Smooth muscle cell (in vitro differentiated cells): ENCODE data around the gene ELFN2. TPM values are rescaled to one million over a fixed set of nuclear protein-coding genes. Genes with fewer than 3 reads are reported as not detected.

Experiments
- DNase-seq: peaks from one replicate; lab custom pipeline; 2025; ENCODE audit not compliant: unreplicated experiment; lab: John Stamatoyannopoulos, UW
- H2AFZ ChIP-seq: fragments of 200-600 bp; sonication (generic); 2 replicates; pipeline ENCODE4 v1.6.0; 2016; ENCODE audit warnings: antibody characterized with exemption, low read depth, mild to moderate bottlenecking
- H3F3A ChIP-seq: fragments of 200-600 bp; sonication (generic); 2 replicates; pipeline ENCODE4 v1.6.0; 2017; ENCODE audit warnings: antibody characterized with exemption, low read depth
- H3K27ac ChIP-seq: fragments of 200-600 bp; sonication (generic); 2 replicates; pipeline ENCODE4 v1.5.1; 2016; ENCODE audit warnings: low read depth, mild to moderate bottlenecking
- H3K27me3 ChIP-seq: fragments of 200-600 bp; sonication (generic); 2 replicates; pipeline ENCODE4 v1.6.1; 2016; ENCODE audit warnings: low read depth, mild to moderate bottlenecking
- H3K36me3 ChIP-seq: fragments of 200-600 bp; sonication (generic); 2 replicates; pipeline ENCODE4 v1.5.1; 2016; ENCODE audit warnings: low read depth
- H3K4me1 ChIP-seq: fragments of 200-600 bp; sonication (generic); 2 replicates; pipeline ENCODE4 v1.5.1; 2016; ENCODE audit warnings: low read depth
- H3K4me2 ChIP-seq: fragments of 200-600 bp; sonication (generic); 2 replicates; pipeline ENCODE4 v1.6.0; 2016; ENCODE audit warnings: mild to moderate bottlenecking
- H3K4me3 ChIP-seq: fragments of 200-600 bp; sonication (generic); 2 replicates; pipeline ENCODE4 v1.5.1; 2016; ENCODE audit warnings: mild to moderate bottlenecking
- H3K79me2 ChIP-seq: fragments of 200-600 bp; sonication (generic); 2 replicates; pipeline ENCODE4 v1.6.0; 2016; ENCODE audit warnings: low read depth, mild to moderate bottlenecking
- H3K9ac ChIP-seq: fragments of 200-600 bp; sonication (generic); 2 replicates; pipeline ENCODE4 v1.6.0; 2016; ENCODE audit warnings: low read depth
- H3K9me3 ChIP-seq: fragments of 200-600 bp; sonication (generic); replicated peaks from 2 replicates; pipeline ENCODE4 v1.5.1; 2016; ENCODE audit warnings: low read depth
- H4K20me1 ChIP-seq: fragments of 200-600 bp; sonication (generic); 2 replicates; pipeline ENCODE4 v1.6.0; 2016; ENCODE audit warnings: low read depth
- WGBS: methylation state at CpG from one replicate; pipeline ENCODE4 v1.1.7; 2016; ENCODE audit warnings: low lambda C conversion rate; 5-methylcytosine and 5-hydroxymethylcytosine counted together
- polyA plus RNA-seq: library from polyadenylated mRNA; unstranded; fragments of >200 nt; fragmentation: Nextera tagmentation; extraction: Ambion mirVana; gene quantifications from 2 replicates; pipeline ENCODE4 v1.2.1, GENCODE V29; 2016
- total RNA-seq: library from RNA; depleted of rRNA; stranded (reverse); fragments of >200 nt; gene quantifications from 2 replicates; pipeline ENCODE4 v1.2.3, GENCODE V29; 2014
- TF ChIP-seq, protein P1 (sequence below): fragments of 200-600 bp; sonication (generic); IDR thresholded peaks from 2 replicates; pipeline ENCODE4 v1.5.1; 2017; ENCODE audit warnings: borderline replicate concordance, mild to moderate bottlenecking, antibody characterized with exemption; ENCODE audit not compliant: insufficient read depth, poor library complexity, severe bottlenecking

ELFN2 gene
- total and polyA plus RNA-seq, 2 experiments from 2014 or later = 0.63 to 1.3 TPM

GRCh38 chr22:37409031-37409430 is 18.2 kb downstream of the ELFN2 start:
- Histone ChIP-seq H3F3A (no peaks in the 10 kb centered on the region), H2AFZ (no peak overlapping the region), H3K4me2 (no peak overlapping the region), H3K9me3 (no peaks in the 10 kb centered on the region), H3K27ac (no peak overlapping the region), H4K20me1 (no peaks in the 10 kb centered on the region), H3K79me2 (no peaks in the 10 kb centered on the region), H3K4me1 (no peaks in the 10 kb centered on the region), H3K27me3 (no peaks in the 10 kb centered on the region), H3K4me3 (no peak overlapping the region), H3K36me3 (no peaks in the 10 kb centered on the region), H3K9ac (no peak overlapping the region)
- TF ChIP-seq, protein P1, sequence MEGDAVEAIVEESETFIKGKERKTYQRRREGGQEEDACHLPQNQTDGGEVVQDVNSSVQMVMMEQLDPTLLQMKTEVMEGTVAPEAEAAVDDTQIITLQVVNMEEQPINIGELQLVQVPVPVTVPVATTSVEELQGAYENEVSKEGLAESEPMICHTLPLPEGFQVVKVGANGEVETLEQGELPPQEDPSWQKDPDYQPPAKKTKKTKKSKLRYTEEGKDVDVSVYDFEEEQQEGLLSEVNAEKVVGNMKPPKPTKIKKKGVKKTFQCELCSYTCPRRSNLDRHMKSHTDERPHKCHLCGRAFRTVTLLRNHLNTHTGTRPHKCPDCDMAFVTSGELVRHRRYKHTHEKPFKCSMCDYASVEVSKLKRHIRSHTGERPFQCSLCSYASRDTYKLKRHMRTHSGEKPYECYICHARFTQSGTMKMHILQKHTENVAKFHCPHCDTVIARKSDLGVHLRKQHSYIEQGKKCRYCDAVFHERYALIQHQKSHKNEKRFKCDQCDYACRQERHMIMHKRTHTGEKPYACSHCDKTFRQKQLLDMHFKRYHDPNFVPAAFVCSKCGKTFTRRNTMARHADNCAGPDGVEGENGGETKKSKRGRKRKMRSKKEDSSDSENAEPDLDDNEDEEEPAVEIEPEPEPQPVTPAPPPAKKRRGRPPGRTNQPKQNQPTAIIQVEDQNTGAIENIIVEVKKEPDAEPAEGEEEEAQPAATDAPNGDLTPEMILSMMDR = no peak
- DNase-seq = no peak
- WGBS = 91% methylated on average over 8 of the region's 8 CpGs

DNA sequence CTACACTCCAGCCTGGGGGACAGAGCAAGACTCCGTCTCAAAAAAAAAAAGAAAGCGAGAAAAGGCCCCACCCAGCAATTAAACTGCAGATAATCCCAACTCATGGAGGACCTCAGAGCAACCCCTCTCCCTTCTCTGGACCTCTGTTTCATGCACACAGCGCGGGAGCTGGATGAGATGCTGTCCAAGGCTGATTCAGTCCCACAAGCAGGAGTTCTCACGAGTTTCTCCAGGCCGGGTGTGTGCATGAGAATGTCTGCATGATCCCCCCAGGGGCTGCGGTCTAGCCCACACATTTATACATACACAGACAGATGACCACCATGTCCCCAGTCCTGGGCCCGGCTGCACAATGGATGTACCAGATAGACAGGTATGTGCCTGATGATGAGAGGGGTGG is 19.4 kb downstream of the ELFN2 start:
- H3K36me3 ChIP-seq = no peaks in the 10 kb centered on the region
- 89% methylated on average over 8 of the region's 8 CpGs for WGBS
- H3K27me3 ChIP-seq = no peaks in the 10 kb centered on the region
- H3K4me1 ChIP-seq = no peaks in the 10 kb centered on the region
- no peak overlapping the region for H3K4me2 ChIP-seq
- H3F3A ChIP-seq = no peaks in the 10 kb centered on the region
- TF ChIP-seq, protein P1 = no peak
- H3K79me2 ChIP-seq = no peaks in the 10 kb centered on the region
- no peak overlapping the region for H3K4me3 ChIP-seq
- no peak overlapping the region for H2AFZ ChIP-seq
- no peak overlapping the region for H3K27ac ChIP-seq
- no peaks in the 10 kb centered on the region for H4K20me1 ChIP-seq
- no peak overlapping the region for H3K9ac ChIP-seq
- H3K9me3 ChIP-seq = no peaks in the 10 kb centered on the region
- DNase-seq = no peak

DNA sequence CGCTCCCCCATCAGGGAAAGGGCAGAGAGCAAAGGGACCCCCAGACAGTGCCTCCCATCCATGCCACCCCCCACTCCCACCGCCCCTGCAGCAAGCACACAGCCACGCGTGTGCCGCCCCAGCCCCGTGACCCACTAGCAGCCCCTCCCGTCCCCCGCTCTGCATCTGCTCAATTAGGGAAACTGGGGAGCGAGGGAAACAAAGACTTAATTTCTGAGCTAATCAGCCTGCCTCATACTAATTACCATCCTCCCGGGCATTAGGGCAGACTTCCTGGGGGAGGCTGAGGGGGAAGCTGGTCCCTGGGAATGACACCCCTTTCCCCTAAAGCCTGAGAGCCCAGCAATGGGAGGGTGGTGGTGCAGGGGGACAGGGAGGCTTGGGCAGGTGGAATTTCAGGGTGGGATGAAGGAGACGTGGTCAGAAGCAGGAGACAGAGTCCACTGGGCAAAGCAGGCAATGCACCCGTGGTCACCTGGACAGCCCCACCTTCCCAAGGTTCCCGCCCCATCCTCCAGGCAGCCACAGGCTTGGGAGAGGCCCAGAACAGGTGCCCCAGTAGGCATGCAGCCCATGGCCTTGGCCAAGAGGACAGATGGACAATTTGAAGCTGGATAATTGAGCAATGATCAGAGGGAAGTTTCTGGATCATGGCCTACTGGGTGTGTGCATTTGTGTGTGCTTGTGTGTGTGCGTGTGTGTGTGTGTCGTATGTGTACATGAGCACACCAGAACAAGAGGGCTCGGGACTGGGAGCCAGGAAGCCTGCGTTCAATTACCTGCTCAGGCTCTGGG is 20.6 kb downstream of the ELFN2 start:
- TF ChIP-seq, protein P1 = no peak
- H3K27me3 ChIP-seq = no peaks in the 10 kb centered on the region
- H3K9ac ChIP-seq = no peak overlapping the region
- no peak overlapping the region for H3K27ac ChIP-seq
- H3K9me3 ChIP-seq = no peaks in the 10 kb centered on the region
- WGBS = 93% methylated on average over 16 of the region's 17 CpGs
- no peaks in the 10 kb centered on the region for H4K20me1 ChIP-seq
- H3K4me2 ChIP-seq = no peak overlapping the region
- H2AFZ ChIP-seq = no peak overlapping the region
- no peak for DNase-seq
- no peaks in the 10 kb centered on the region for H3K79me2 ChIP-seq
- peaks cover 3% of the 10 kb centered on the region for H3K4me1 ChIP-seq
- H3K4me3 ChIP-seq = no peak overlapping the region
- no peaks in the 10 kb centered on the region for H3K36me3 ChIP-seq
- no peaks in the 10 kb centered on the region for H3F3A ChIP-seq

DNA sequence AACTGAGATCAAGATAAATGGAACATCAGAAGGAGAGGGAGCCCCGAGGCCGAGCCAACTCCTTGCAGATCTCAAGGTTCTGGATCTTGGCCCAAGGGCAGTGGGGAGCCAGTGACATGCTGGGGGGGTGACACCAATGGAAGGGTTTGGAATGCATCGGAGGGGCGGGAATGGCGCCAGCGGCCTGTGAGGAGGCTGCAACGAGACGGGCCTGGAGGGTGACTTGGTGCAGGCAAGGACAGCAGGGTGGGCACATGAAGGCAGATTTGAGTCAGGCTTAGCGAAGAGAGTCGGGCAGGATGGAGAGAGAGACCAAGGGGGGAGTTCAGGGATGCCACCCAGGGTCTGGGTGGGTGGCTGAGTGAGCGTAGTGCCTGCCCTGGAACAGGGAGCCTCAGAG is 23.2 kb downstream of the ELFN2 start:
- Histone ChIP-seq H2AFZ (no peak overlapping the region), H4K20me1 (no peaks in the 10 kb centered on the region), H3K4me2 (no peak overlapping the region), H3F3A (no peaks in the 10 kb centered on the region), H3K4me1 (peaks cover 7% of the 10 kb centered on the region), H3K27me3 (no peaks in the 10 kb centered on the region), H3K36me3 (no peaks in the 10 kb centered on the region), H3K4me3 (no peak overlapping the region), H3K9ac (no peak overlapping the region), H3K27ac (no peak overlapping the region), H3K9me3 (no peaks in the 10 kb centered on the region), H3K79me2 (no peaks in the 10 kb centered on the region)
- TF ChIP-seq, protein P1 = no peak
- 90% methylated on average over 11 of the region's 11 CpGs for WGBS
- DNase-seq = no peak
